HG02938 (cell line): ENCODE results near the gene TDRD12.
"Not testable (repeated sequence)": the region's sequence is repeated elsewhere in the genome, so short reads cannot be mapped to it uniquely, and the experiment has no call there.

ENCODE experiments used
- ATAC-seq: cut with Tn5 transposase; IDR thresholded peaks from one replicate; pipeline ENCODE4 v1.9.1; 2021; ENCODE audit warnings: mild to moderate bottlenecking, moderate library complexity; ENCODE audit not compliant: unreplicated experiment

Gene TDRD12

DNA sequence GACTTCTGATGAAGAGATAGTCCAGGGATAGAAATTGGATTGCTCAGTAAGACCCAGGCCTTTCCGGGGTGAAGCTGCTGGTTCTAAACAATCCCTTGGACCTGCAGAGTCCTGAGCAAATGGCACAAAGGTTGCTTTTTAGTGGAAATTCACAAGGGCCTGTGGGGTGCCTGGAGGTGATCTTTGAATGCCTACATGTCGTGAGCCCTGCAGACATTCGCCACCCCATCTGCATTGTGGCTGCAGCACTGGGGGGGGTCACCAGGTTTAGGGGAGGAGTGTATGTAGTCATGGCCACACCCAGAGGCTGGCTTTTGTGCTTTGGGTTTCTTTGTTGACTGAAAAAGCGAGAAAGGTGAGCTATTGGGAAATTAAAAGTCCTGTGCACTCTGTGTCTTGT lies 108.6 kb downstream of the TDRD12 start:
- ATAC-seq = no peak

- no peak for ATAC-seq
These were observed 109.2 kb downstream of the TDRD12 start for GRCh38 chr19:32828643-32829344.

DNA sequence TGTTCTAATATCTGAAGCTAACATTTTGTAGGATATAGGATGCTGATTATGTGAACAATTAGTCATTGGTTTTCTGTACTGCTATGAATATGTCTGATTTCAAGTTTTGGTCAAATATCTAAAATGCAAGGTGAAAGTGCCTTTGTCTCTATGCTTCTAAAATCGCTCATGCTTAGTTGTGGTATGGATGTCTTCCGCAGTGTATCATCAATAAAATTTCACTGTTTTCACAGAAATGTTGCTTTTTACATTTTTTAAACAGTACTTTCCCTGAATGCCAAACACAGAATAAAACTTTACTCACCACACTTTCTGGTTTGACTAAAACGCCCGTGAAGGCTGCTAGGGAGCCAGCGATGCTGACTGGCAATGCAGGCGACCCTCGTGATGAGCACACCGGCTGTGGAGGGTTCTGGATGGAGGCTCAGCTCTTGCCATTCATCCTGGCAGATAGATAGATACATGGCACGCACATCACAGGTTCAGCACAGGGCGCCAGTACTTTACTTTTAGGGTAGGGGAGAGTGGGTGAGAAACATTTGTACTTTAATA lies 109.9 kb downstream of the TDRD12 start:
- no peak for ATAC-seq

DNA sequence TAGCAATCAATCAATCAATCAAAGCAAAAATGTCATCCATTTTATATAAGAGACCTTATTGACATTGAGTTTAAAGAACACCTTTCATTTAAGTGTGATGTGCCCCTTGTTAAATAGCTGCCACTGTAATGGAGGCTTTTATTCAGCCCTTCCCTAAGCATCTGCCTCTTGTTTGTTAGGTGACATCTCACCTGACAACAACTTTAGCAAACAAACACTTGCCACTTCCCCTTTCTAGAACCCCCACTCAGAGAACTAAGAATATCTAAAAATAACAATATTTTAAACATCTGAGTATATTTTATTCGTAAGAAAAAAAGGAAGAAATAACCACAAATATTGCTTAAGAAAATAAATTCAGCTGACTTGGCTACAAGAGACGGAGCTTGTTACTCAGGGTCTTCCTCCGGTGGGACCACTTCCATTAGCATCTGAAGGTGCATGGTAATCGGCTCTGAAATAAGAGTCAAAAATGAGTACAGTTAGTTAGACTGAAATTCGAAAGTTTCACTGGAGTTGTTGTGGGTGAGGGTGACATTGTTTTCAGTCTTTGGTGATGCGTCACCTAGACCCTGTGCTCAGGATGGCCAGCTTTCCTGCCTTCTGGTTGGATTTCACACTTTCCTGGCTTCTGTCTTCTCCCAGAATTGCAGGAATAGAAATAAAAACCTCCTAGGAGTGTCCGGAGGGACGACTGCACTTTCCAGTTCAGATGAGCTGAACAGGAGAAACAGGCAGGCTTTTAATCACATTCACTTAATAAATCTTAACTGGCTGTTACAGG lies 110.9 kb downstream of the TDRD12 start:
- no peak for ATAC-seq

GRCh38 chr19:32831611-32832010 lies 112.0 kb downstream of the TDRD12 start:
- no peak for ATAC-seq

GRCh38 chr19:32832094-32832493 lies 112.5 kb downstream of the TDRD12 start:
- not testable (repeated sequence) for ATAC-seq

DNA sequence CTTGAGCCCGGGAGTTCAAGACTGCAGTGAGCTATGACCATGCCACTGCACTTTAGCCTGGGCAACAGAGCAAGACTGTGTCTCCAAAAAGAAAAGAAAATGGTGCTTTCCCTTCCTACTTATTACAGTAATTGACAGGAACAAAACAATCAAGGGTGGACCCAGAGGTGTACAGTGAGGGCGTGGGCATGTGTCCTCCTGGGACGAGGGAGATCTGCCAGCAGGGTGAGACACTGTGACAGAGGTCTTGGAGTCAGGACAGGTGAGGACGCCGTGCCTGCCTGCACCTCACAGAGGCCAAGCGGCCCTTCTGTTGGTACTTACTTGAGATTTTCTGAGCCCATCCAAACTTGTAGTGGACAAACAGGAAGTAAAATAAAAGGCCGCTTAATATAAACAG lies 113.3 kb downstream of the TDRD12 start:
- not testable (repeated sequence) for ATAC-seq

DNA sequence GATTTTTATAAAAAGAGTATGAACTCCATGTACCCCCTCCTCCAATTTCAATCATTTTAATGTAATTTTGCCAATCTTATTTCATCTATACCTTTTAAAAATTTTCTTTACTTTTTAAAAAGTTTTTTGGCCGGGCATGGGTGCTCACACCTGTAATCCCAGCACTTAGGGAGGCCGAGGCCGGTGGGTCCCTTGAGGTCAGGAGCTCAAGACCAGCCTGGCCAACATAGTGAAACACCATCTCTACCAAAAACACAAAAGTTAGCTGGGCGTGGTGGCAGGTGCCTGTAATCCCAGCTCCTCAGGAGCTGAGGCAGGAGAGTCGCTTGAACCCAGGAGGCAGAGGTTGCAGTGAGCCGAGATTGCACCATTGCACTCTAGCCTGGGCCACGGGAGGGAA lies 113.8 kb downstream of the TDRD12 start:
- ATAC-seq = not testable (repeated sequence)

GRCh38 chr19:32837531-32837930 lies 118.0 kb downstream of the TDRD12 start:
- no peak for ATAC-seq

DNA sequence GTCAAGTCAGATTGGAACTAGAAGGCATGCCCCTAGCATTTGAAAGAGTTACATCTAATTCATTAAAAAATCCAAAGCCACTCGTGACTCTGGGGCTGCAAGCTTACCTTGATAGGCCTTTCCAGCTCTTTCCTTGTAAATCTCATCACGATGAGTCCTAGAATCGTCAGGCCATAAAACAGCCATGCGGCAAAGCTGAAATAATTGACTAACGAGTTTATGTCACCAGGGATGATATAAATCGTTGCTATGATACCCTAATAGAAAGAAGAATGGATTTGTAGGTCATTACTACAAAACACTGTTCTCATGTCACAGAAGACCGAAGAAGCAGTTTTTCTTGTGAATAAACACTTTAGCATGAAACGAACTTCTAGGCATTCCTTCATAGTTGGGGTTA lies 122.5 kb downstream of the TDRD12 start:
- no peak for ATAC-seq

DNA sequence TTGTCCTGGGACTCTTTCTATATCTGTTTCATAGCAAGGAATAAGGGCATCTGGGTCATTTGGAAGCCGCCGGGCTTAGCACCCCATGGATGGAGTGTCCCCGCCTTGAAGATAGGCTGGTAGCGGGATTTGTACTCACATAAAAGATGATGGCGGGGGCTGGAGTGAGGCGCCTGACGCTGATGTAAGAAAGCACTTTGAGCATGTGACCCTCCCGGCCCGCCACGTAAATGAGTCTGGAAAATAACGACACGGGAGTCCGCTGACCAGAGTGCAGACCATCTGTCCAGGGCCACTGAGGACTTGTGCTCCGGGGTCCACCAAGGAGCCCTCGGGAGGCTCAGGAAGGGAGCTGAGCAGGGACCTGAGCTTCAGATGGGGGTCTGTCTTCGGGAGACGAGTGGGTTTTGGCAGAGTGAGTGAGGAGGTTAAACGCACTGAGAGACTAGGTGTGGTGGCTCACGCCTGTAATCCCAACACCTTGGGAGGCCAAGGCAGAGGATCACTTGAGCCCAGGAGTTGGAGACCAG lies 124.2 kb downstream of the TDRD12 start:
- ATAC-seq = no peak

DNA sequence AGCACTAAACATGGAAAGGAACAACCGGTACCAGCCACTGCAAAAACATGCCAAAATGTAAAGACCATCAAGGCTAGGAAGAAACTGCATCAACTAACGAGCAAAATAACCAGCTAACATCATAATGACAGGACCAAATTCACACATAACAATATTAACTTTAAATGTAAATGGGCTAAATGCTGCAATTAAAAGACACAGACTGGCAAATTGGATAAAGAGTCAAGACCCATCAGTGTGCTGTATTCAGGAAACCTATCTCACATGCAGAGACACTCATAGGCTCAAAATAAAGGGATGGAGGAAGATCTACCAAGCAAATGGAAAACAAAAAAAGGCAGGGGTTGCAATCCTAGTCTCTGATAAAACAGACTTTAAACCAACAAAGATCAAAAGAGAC lies 128.5 kb downstream of the TDRD12 start:
- ATAC-seq = not testable (repeated sequence)

DNA sequence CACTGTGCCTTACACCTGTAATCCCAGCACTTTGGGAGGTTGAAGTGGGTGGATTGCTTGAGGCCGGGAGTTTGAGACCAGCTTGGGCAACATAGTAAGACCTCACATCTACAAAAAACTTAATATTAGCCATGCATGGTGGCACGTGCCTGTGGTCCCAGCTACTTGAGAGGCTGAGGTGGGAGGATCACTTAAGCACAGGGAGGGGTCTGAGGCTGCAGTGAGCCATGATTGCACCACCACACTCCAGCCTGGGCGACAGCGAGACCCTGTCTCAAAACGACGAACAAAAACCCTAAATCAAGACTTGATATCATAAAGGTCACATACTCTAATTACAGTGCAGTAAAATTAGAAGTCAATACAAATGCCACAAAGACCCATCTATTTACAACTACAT lies 132.6 kb downstream of the TDRD12 start:
- no peak for ATAC-seq

GRCh38 chr19:32856818-32857217 lies 137.3 kb downstream of the TDRD12 start:
- ATAC-seq = not testable (repeated sequence)

DNA sequence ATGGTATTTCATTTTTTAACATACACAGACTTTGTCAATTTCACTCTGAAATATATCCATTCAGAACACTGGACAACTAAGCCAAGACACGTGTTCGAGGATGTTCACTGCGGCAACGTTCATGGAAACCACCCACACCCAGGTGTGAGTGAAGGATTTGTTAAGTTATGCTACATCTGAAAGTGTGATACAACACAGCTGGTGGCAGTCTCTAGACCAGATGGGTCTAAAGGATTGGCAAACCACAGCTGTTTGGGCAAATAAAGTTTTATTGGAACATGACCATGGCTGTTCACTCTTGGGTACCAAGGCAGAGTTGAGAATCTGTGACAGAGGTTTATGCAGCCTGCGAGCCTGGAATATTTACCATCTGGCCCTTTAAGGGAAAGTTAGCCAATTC lies 138.0 kb downstream of the TDRD12 start:
- ATAC-seq = no peak

DNA sequence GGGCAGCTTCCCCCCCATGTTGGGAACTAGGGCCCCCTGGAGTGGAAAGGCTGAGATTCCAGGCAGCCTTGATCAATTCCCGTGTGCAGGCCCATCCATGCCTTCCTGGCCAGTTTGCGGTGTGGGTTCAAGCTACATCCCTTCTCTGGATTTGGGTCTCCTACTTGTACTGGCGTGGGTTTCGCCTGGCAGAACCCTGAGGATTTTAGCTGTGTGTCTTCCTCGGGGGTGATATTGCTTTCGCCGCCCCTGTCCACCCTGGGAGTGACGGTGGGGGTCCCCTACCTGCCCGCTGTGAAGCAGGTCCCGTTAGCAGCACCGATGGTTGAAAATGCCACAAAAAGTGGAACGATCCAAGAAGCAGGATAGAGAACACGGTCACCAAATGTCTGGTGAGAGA lies 138.6 kb downstream of the TDRD12 start:
- no peak for ATAC-seq

DNA sequence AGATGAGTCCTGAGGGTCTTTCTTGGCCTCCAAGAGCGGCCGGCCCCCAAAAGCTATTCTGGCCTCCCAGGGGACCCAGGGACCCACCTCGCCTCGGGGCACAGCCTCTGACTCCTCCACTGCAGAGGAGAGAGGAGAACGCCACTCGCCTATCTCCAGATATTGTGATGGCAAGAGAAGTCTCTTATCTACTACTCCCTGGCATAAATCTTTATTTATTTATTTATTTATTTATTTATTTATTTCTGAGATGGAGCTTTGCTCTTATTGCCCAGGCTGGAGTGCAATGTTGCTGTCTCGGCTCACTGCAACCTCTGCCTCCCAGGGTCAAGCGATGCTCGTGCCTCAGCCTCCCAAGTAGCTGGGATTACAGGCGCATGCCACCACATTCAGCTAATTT lies 139.0 kb downstream of the TDRD12 start:
- ATAC-seq = no peak

- no peak for ATAC-seq
These were observed 140.0 kb downstream of the TDRD12 start for GRCh38 chr19:32859591-32859990.

DNA sequence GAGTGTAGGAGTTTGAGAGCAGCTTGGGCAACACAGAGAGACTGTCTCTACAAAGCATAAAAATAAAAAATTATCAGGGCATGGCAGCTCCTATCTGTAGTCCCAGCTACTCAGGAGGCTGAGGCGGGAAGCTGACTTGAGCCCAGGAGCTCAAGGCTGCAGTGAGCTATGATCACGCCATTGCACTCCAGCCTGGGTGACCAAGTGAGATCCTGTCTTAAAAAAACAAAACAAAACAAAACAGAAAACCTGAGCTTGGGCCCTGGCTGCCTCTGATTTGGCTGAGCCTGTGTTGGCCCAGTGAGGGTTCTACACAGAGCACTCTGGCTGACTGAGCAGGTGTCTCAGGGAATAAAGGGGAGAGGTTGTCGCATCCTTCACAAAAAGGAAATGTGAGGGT lies 142.0 kb downstream of the TDRD12 start:
- no peak for ATAC-seq

DNA sequence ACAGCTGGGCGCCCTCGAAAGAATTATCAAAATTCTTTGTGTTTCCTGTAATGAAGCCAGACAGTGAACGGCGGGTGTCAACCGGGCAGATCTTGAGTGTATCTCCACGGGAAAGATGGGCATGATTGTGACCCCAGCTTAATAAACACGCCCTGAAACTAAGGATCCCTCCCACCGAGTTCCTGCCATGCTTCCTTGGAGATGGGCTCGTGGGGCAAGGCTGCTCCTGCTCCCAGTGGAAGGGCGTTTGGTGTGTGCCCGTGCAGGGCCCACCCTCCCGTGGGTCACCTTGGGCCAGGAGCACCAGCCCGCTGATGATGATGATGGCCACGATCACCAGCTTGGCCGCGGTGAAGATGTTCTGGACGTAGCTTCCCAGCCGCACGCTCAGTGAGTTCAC lies 142.6 kb downstream of the TDRD12 start:
- no peak for ATAC-seq

GRCh38 chr19:32862741-32863140 lies 143.2 kb downstream of the TDRD12 start:
- ATAC-seq = no peak

GRCh38 chr19:32863301-32863700 lies 143.7 kb downstream of the TDRD12 start:
- ATAC-seq = no peak
